ENCODE data around the gene N4BP2L2.

The N4BP2L2 gene

GRCh38 chr13:32415019-32415418 lies 123.6 kb downstream of the N4BP2L2 start:
- TF ChIP-seq TAF1 (IDR thresholded peaks at IDR 0.05; ENCODE audit: borderline replicate concordance, low read depth, low read length) (no peak), POLR2A (IDR thresholded peaks at IDR 0.05; ENCODE audit: low read depth, low read length) (no peak), POLR2AphosphoS5 (IDR thresholded peaks at IDR 0.05; ENCODE audit: low read depth, low read length) (no peak)
- DNase-seq (ENCODE audit: insufficient read length) (no peak), FAIRE-seq (no peak)

GRCh38 chr13:32414580-32414979 lies 124.0 kb downstream of the N4BP2L2 start:
- FAIRE-seq: no peak
- no peak for DNase-seq (ENCODE audit: insufficient read length)
- no peak for TF ChIP-seq POLR2AphosphoS5 (IDR thresholded peaks at IDR 0.05; ENCODE audit: low read depth, low read length)

GRCh38 chr13:32413284-32413683 lies 125.3 kb downstream of the N4BP2L2 start:
- no peak for TF ChIP-seq TAF1 (IDR thresholded peaks at IDR 0.05; ENCODE audit: borderline replicate concordance, low read depth, low read length)
- no peak for TF ChIP-seq POLR2AphosphoS5 (IDR thresholded peaks at IDR 0.05; ENCODE audit: low read depth, low read length)
- no peak for TF ChIP-seq POLR2A (IDR thresholded peaks at IDR 0.05; ENCODE audit: low read depth, low read length)
- FAIRE-seq (no peak), DNase-seq (ENCODE audit: insufficient read length) (no peak)

GRCh38 chr13:32409561-32410421 lies 128.8 kb downstream of the N4BP2L2 start:
- no peak for FAIRE-seq
- TF ChIP-seq POLR2AphosphoS5 (IDR thresholded peaks at IDR 0.05; ENCODE audit: low read depth, low read length) (no peak), POLR2A (IDR thresholded peaks at IDR 0.05; ENCODE audit: low read depth, low read length) (no peak), TAF1 (IDR thresholded peaks at IDR 0.05; ENCODE audit: borderline replicate concordance, low read depth, low read length) (no peak)
- no peak for DNase-seq (ENCODE audit: insufficient read length)

GRCh38 chr13:32409001-32409313 lies 129.6 kb downstream of the N4BP2L2 start:
- no peak for DNase-seq (ENCODE audit: insufficient read length)
- FAIRE-seq: no peak

GRCh38 chr13:32408296-32409000 lies 130.1 kb downstream of the N4BP2L2 start:
- no peak for TF ChIP-seq POLR2AphosphoS5 (IDR thresholded peaks at IDR 0.05; ENCODE audit: low read depth, low read length)
- no peak for TF ChIP-seq TAF1 (IDR thresholded peaks at IDR 0.05; ENCODE audit: borderline replicate concordance, low read depth, low read length)
- TF ChIP-seq POLR2A (IDR thresholded peaks at IDR 0.05; ENCODE audit: low read depth, low read length): no peak
- no peak for FAIRE-seq
- DNase-seq (ENCODE audit: insufficient read length): no peak

More at GRCh38 chr13:32409001-32409313, 129.6 kb downstream of the N4BP2L2 start:
- TF ChIP-seq TAF1 (IDR thresholded peaks at IDR 0.05; ENCODE audit: borderline replicate concordance, low read depth, low read length) (no peak), POLR2A (IDR thresholded peaks at IDR 0.05; ENCODE audit: low read depth, low read length) (no peak), POLR2AphosphoS5 (IDR thresholded peaks at IDR 0.05; ENCODE audit: low read depth, low read length) (no peak)

- TF ChIP-seq TAF1 (IDR thresholded peaks at IDR 0.05; ENCODE audit: borderline replicate concordance, low read depth, low read length): no peak
- no peak for TF ChIP-seq POLR2AphosphoS5 (IDR thresholded peaks at IDR 0.05; ENCODE audit: low read depth, low read length)
- no peak for TF ChIP-seq POLR2A (IDR thresholded peaks at IDR 0.05; ENCODE audit: low read depth, low read length)
- no peak for FAIRE-seq
- no peak for DNase-seq (ENCODE audit: insufficient read length)
These were observed 130.7 kb downstream of the N4BP2L2 start for GRCh38 chr13:32407854-32408253.

- FAIRE-seq (no peak), DNase-seq (ENCODE audit: insufficient read length) (no peak)
- no peak for TF ChIP-seq POLR2A (IDR thresholded peaks at IDR 0.05; ENCODE audit: low read depth, low read length)
These were observed 135.5 kb downstream of the N4BP2L2 start for GRCh38 chr13:32403108-32403507.

GRCh38 chr13:32391101-32391619 lies 147.4 kb downstream of the N4BP2L2 start:
- TF ChIP-seq TAF1 (IDR thresholded peaks at IDR 0.05; ENCODE audit: borderline replicate concordance, low read depth, low read length) (no peak), POLR2A (IDR thresholded peaks at IDR 0.05; ENCODE audit: low read depth, low read length) (no peak), POLR2AphosphoS5 (IDR thresholded peaks at IDR 0.05; ENCODE audit: low read depth, low read length) (no peak)
- DNase-seq (ENCODE audit: insufficient read length) (no peak), FAIRE-seq (no peak)

- DNase-seq (ENCODE audit: insufficient read length) (no peak), FAIRE-seq (peak; percentile 76)
- no peak for TF ChIP-seq TAF1 (IDR thresholded peaks at IDR 0.05; ENCODE audit: borderline replicate concordance, low read depth, low read length)
- TF ChIP-seq POLR2AphosphoS5 (IDR thresholded peaks at IDR 0.05; ENCODE audit: low read depth, low read length): no peak
- TF ChIP-seq POLR2A (IDR thresholded peaks at IDR 0.05; ENCODE audit: low read depth, low read length): no peak
These were observed 148.1 kb downstream of the N4BP2L2 start for GRCh38 chr13:32390484-32390883.

- TF ChIP-seq TAF1 (IDR thresholded peaks at IDR 0.05; ENCODE audit: borderline replicate concordance, low read depth, low read length): no peak
- no peak for TF ChIP-seq POLR2A (IDR thresholded peaks at IDR 0.05; ENCODE audit: low read depth, low read length)
- TF ChIP-seq POLR2AphosphoS5 (IDR thresholded peaks at IDR 0.05; ENCODE audit: low read depth, low read length): no peak
- FAIRE-seq: no peak
- DNase-seq (ENCODE audit: insufficient read length): no peak
These were observed 148.5 kb downstream of the N4BP2L2 start for GRCh38 chr13:32390048-32390447.

GRCh38 chr13:32385410-32385809 lies 153.2 kb downstream of the N4BP2L2 start:
- DNase-seq (ENCODE audit: insufficient read length) (no peak), FAIRE-seq (no peak)
- no peak for TF ChIP-seq POLR2A (IDR thresholded peaks at IDR 0.05; ENCODE audit: low read depth, low read length)
- TF ChIP-seq TAF1 (IDR thresholded peaks at IDR 0.05; ENCODE audit: borderline replicate concordance, low read depth, low read length): no peak
- TF ChIP-seq POLR2AphosphoS5 (IDR thresholded peaks at IDR 0.05; ENCODE audit: low read depth, low read length): no peak
